ENCODE measurements around the gene ATG16L1.

- TF ChIP-seq CTCF (optimal IDR thresholded peaks at IDR 0.05 in 1 of 3, IDR thresholded peaks at IDR 0.05 in 1 of 3, conservative IDR thresholded peaks at IDR 0.05 in 1 of 3; ENCODE audit: extremely low read depth in 1 of 3, insufficient read depth in 2 of 3, low read length in 3 of 3) (no peak), EZH2 (IDR thresholded peaks at IDR 0.05; ENCODE audit: low read length) (no peak)
These were observed 9.1 kb upstream of the ATG16L1 start for GRCh38 chr2:233242231-233242927.

Data from keratinocyte (primary cell).